K562 (cell line): ENCODE results near the gene HPCAL1. TPM values are rescaled to one million over a fixed set of nuclear protein-coding genes. Genes with fewer than 3 reads are reported as not detected.

Experiments
- BCOR ChIP-seq: fragments of 450-650 bp; IDR thresholded peaks from 2 replicates; pipeline ENCODE4 v1.6.1; 2016
- CHCHD3 ChIP-seq: fragments of 250-450 bp; sonication (Bioruptor Pico); IDR thresholded peaks from 2 replicates; pipeline ENCODE4 v2.1.2; 2022; ENCODE audit warnings: mild to moderate bottlenecking
- COPS2 ChIP-seq: fragments of 450-650 bp; conservative IDR thresholded peaks from 2 replicates; pipeline ENCODE4 v1.6.1; 2016; ENCODE audit warnings: mild to moderate bottlenecking, moderate library complexity
- CTBP1 ChIP-seq: fragments of 450-650 bp; IDR thresholded peaks from 2 replicates; pipeline ENCODE4 v1.6.1; 2016; ENCODE audit warnings: borderline replicate concordance
- E2F3 ChIP-seq: fragments of 250-450 bp; sonication (Bioruptor Pico); IDR thresholded peaks from 2 replicates; pipeline ENCODE4 v1.4.0; 2020; ENCODE audit warnings: mild to moderate bottlenecking
- FOXA1 ChIP-seq: fragments of 450-650 bp; IDR thresholded peaks from 2 replicates; pipeline ENCODE4 v1.6.1; 2016; ENCODE audit warnings: mild to moderate bottlenecking, borderline replicate concordance
- IRF2 ChIP-seq: sonication (generic); formaldehyde crosslinking; IDR thresholded peaks from 2 replicates; pipeline ENCODE4 v1.8.1; 2022; ENCODE audit warnings: mild to moderate bottlenecking, missing genetic modification reagents
- KLF10 ChIP-seq: fragments of 250-450 bp; sonication (Bioruptor Pico); IDR thresholded peaks from 2 replicates; pipeline ENCODE4 v1.6.1; 2021; ENCODE audit warnings: matching md5 sums
- NCOR1 ChIP-seq: fragments of 450-650 bp; IDR thresholded peaks from 2 replicates; pipeline ENCODE4 v1.6.1; 2016; ENCODE audit warnings: mild to moderate bottlenecking, moderate library complexity
- NELFE ChIP-seq: IDR thresholded peaks from 2 replicates; pipeline ENCODE4 v1.6.1; 2011; ENCODE audit warnings: mild to moderate bottlenecking; ENCODE audit not compliant: insufficient read depth, insufficient read length
- POLR3A ChIP-seq: IDR thresholded peaks from 2 replicates; pipeline ENCODE4 v1.6.1; 2011; ENCODE audit warnings: borderline replicate concordance, mild to moderate bottlenecking, moderate library complexity; ENCODE audit not compliant: insufficient read length, insufficient read depth; ENCODE audit errors: extremely low read depth
- RBM34 ChIP-seq: fragments of 200-400 bp; formaldehyde crosslinking; IDR thresholded peaks from 2 replicates; pipeline ENCODE4 v1.6.1; 2018; ENCODE audit warnings: low read length, borderline replicate concordance; ENCODE audit not compliant: insufficient read depth
- TAF1 ChIP-seq: IDR thresholded peaks from 2 replicates; pipeline ENCODE4 v1.6.1; 2011; ENCODE audit warnings: mild to moderate bottlenecking, low read length, moderate library complexity; ENCODE audit not compliant: insufficient read depth, control insufficient read depth, severe bottlenecking; ENCODE audit errors: extremely low read depth
- ZEB2 ChIP-seq: fragments of 450-650 bp; IDR thresholded peaks from 2 replicates; pipeline ENCODE4 v1.6.1; 2016
- ZNF324 ChIP-seq: fragments of 250-450 bp; sonication (Bioruptor Pico); IDR thresholded peaks from 2 replicates; pipeline ENCODE4 v1.4.0; 2020; ENCODE audit warnings: mild to moderate bottlenecking
- ZNF384 ChIP-seq: IDR thresholded peaks from 2 replicates; pipeline ENCODE4 v1.6.1; 2012; ENCODE audit warnings: low read depth, low read length, improper control_type of control experiment
- ZNF584 ChIP-seq: fragments of 200-800 bp; sonication (Bioruptor generic); IDR thresholded peaks from 2 replicates; pipeline ENCODE4 v1.6.1; 2016; ENCODE audit warnings: low read depth, mild to moderate bottlenecking, missing genetic modification characterization, missing compliant biosample characterization
- polyA plus RNA-seq, 8 experiments: library from polyadenylated mRNA; depleted of rRNA in 4 of 8; stranded (reverse) in 5 of 8; unstranded in 3 of 8; fragments of >200 nt; fragmentation: Nextera tagmentation in 2 of 8; fragmentation: Illumina TruSeq in 1 of 8; extraction: Ambion mirVana in 2 of 8; extraction: Trizol in 1 of 8; gene quantifications; 2 replicates each; pipeline versions ENCODE4 v1.2.1 to v1.2.3, GENCODE V29; 2011 to 2014; ENCODE audit warnings: inconsistent platforms in 1 of 8, missing spikeins in 1 of 8
- total RNA-seq, 7 experiments: library from RNA; depleted of rRNA in 6 of 7; stranded (reverse); fragments of >200 nt in 6 of 7; fragmentation: Illumina TruSeq in 2 of 7; extraction: Trizol in 2 of 7; gene quantifications; 2 replicates each; pipeline versions ENCODE4 v1.2.1 to v1.2.3, GENCODE V29; 2011 to 2021; ENCODE audit warnings: low replicate concordance in 1 of 7
- TF ChIP-seq, protein P1 (sequence below): IDR thresholded peaks from 3 replicates; pipeline ENCODE4 v1.6.1; 2011; ENCODE audit warnings: borderline replicate concordance, mild to moderate bottlenecking, moderate library complexity; ENCODE audit not compliant: insufficient read length; ENCODE audit errors: extremely low read depth
- TF ChIP-seq, protein P2 (sequence below): sonication (generic); formaldehyde crosslinking; IDR thresholded peaks from 2 replicates; pipeline ENCODE4 v1.8.1; 2023; ENCODE audit warnings: mild to moderate bottlenecking, missing genetic modification reagents
- TF ChIP-seq, protein P3 (sequence below): sonication (generic); formaldehyde crosslinking; IDR thresholded peaks from 2 replicates; pipeline ENCODE4 v1.8.0; 2022; ENCODE audit warnings: missing genetic modification reagents, mild to moderate bottlenecking, moderate library complexity, borderline replicate concordance
- TF ChIP-seq, protein P4 (sequence below), 3 experiments: fragments of 200-800 bp in 1 of 3; sonication (Bioruptor generic) in 1 of 3; sonication (generic) in 1 of 3; formaldehyde crosslinking in 1 of 3; IDR thresholded peaks; 2 replicates each; pipeline versions ENCODE4 v1.6.1 to v1.8.0; 2016 to 2022; ENCODE audit warnings: mild to moderate bottlenecking in 2 of 3, missing compliant biosample characterization in 2 of 3, missing genetic modification characterization in 2 of 3, missing genetic modification reagents in 1 of 3

HPCAL1 gene
- total and polyA plus RNA-seq, 9 of the 15 experiments (the other 6 are each of a cell fraction or from before 2014, with no cell fraction given): 2.7 to 65.5 (median 23.9) TPM

DNA sequence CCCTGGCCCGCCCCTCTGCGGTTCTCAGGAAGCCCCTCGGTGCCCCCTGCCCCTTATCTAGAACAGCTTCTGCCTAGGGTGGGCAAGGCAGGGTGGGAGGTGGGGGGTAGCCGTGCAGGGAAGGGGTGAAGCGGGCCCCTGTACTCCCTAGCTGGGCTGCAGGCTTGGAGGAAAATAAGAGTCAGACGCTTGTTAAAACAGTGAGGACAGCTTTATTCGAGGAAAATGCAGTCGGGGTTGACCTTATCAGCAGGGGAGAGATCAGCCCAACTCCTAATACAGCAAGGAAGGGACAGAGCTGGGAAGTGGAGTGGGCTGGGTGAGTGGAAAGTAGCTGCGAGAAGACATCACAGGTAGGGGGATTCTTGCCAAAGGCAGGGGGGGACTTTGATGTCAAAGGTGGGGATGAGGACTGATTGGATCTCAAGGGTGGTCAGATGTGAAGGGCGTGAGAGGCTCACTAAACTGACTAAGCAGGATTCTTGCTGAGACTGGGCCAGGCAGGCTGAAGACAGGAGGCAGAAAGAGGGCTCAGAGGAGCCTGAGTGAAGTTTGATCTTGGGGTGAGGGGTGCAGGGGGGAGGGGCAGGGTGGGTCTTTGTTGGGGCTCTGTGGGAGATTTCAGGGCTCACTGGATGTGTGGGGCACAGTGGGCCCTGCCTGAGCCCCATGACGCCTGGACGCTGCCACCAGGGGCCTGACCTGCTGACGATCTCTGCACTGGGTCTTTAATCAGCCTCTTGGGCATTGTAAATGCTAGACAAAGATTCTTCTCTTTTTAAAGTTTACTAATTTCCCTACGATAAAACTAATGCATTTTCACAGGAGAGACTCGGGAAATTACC is 29.9 kb downstream of the HPCAL1 start (continued):
- TF ChIP-seq COPS2 (no peak), E2F3 (CRISPR knock-in tag) (no peak), NELFE (no peak), CHCHD3 (no peak), RBM34 (no peak), ZEB2 (peak; percentile 11; the same call in 1 of the 2 replicates), NCOR1 (no peak), CTBP1 (no peak), ZNF384 (no peak), BCOR (peak; percentile 31; the same call in 1 of the 2 replicates), POLR3A (no peak), ZNF584 (CRISPR knock-in tag) (0 out of 2 replicates have a peak, but pooled peaks have one; percentile 13), FOXA1 (no peak), ZNF324 (CRISPR knock-in tag) (no peak), IRF2 (CRISPR knock-in tag) (no peak), KLF10 (CRISPR knock-in tag) (no peak), TAF1 (no peak)
- TF ChIP-seq, protein P1, sequence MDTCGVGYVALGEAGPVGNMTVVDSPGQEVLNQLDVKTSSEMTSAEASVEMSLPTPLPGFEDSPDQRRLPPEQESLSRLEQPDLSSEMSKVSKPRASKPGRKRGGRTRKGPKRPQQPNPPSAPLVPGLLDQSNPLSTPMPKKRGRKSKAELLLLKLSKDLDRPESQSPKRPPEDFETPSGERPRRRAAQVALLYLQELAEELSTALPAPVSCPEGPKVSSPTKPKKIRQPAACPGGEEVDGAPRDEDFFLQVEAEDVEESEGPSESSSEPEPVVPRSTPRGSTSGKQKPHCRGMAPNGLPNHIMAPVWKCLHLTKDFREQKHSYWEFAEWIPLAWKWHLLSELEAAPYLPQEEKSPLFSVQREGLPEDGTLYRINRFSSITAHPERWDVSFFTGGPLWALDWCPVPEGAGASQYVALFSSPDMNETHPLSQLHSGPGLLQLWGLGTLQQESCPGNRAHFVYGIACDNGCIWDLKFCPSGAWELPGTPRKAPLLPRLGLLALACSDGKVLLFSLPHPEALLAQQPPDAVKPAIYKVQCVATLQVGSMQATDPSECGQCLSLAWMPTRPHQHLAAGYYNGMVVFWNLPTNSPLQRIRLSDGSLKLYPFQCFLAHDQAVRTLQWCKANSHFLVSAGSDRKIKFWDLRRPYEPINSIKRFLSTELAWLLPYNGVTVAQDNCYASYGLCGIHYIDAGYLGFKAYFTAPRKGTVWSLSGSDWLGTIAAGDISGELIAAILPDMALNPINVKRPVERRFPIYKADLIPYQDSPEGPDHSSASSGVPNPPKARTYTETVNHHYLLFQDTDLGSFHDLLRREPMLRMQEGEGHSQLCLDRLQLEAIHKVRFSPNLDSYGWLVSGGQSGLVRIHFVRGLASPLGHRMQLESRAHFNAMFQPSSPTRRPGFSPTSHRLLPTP: no peak
- TF ChIP-seq, protein P2, sequence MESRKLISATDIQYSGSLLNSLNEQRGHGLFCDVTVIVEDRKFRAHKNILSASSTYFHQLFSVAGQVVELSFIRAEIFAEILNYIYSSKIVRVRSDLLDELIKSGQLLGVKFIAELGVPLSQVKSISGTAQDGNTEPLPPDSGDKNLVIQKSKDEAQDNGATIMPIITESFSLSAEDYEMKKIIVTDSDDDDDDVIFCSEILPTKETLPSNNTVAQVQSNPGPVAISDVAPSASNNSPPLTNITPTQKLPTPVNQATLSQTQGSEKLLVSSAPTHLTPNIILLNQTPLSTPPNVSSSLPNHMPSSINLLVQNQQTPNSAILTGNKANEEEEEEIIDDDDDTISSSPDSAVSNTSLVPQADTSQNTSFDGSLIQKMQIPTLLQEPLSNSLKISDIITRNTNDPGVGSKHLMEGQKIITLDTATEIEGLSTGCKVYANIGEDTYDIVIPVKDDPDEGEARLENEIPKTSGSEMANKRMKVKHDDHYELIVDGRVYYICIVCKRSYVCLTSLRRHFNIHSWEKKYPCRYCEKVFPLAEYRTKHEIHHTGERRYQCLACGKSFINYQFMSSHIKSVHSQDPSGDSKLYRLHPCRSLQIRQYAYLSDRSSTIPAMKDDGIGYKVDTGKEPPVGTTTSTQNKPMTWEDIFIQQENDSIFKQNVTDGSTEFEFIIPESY (CRISPR knock-in tag): no peak
- TF ChIP-seq, protein P3, sequence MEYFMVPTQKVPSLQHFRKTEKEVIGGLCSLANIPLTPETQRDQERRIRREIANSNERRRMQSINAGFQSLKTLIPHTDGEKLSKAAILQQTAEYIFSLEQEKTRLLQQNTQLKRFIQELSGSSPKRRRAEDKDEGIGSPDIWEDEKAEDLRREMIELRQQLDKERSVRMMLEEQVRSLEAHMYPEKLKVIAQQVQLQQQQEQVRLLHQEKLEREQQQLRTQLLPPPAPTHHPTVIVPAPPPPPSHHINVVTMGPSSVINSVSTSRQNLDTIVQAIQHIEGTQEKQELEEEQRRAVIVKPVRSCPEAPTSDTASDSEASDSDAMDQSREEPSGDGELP (CRISPR knock-in tag): no peak
- TF ChIP-seq, protein P4, sequence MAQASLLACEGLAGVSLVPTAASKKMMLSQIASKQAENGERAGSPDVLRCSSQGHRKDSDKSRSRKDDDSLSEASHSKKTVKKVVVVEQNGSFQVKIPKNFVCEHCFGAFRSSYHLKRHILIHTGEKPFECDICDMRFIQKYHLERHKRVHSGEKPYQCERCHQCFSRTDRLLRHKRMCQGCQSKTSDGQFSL (CRISPR knock-in tag; IDR thresholded peaks at IDR 0.05): no peak
- TF ChIP-seq, protein P4 (tag; IDR thresholded peaks at IDR 0.05): no peak
